ENCODE data around the gene ZNHIT3.

- no peak for TF ChIP-seq CTCF (IDR thresholded peaks at IDR 0.05)
- TF ChIP-seq POLR2A (IDR thresholded peaks at IDR 0.05): no peak
Observed at GRCh38 chr17:36545077-36545464, 58.6 kb downstream of the ZNHIT3 start.
